Measurements from ENCODE around the gene USP6.
"Not testable (repeated sequence)": the region's sequence is repeated elsewhere in the genome, so short reads cannot be mapped to it uniquely, and the experiment has no call there.

GRCh38 chr17:5131799-5132502, 16.1 kb downstream of the USP6 start:
- not testable (repeated sequence) for TF ChIP-seq CTCF, POLR2A (IDR thresholded peaks at IDR 0.05)
